PC-3 (cell line): ENCODE results near the gene FBLN1.

ENCODE experiments used
- EZH2 ChIP-seq: fragments of 300-600 bp; sonication (generic); IDR thresholded peaks from one replicate; pipeline ENCODE4 v1.6.1; 2017; ENCODE audit warnings: antibody characterized with exemption, mild to moderate bottlenecking, low read length; ENCODE audit not compliant: unreplicated experiment
- TF ChIP-seq, protein P1 (sequence below): fragments of 300-600 bp; sonication (generic); conservative IDR thresholded peaks from 2 replicates; pipeline ENCODE4 v1.5.1; 2017; ENCODE audit warnings: antibody characterized with exemption, low read depth, mild to moderate bottlenecking, low read length

GRCh38 chr22:45478108-45478771, 24.4 kb upstream of the FBLN1 start:
- TF ChIP-seq EZH2: no peak
- TF ChIP-seq, protein P1, sequence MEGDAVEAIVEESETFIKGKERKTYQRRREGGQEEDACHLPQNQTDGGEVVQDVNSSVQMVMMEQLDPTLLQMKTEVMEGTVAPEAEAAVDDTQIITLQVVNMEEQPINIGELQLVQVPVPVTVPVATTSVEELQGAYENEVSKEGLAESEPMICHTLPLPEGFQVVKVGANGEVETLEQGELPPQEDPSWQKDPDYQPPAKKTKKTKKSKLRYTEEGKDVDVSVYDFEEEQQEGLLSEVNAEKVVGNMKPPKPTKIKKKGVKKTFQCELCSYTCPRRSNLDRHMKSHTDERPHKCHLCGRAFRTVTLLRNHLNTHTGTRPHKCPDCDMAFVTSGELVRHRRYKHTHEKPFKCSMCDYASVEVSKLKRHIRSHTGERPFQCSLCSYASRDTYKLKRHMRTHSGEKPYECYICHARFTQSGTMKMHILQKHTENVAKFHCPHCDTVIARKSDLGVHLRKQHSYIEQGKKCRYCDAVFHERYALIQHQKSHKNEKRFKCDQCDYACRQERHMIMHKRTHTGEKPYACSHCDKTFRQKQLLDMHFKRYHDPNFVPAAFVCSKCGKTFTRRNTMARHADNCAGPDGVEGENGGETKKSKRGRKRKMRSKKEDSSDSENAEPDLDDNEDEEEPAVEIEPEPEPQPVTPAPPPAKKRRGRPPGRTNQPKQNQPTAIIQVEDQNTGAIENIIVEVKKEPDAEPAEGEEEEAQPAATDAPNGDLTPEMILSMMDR: no peak
